K562 (cell line): ENCODE data around the gene ZNF213. TPM values are rescaled to one million over a fixed set of nuclear protein-coding genes. Genes with fewer than 3 reads are reported as not detected.

Experiments used
- ATAC-seq: fragments of 200-7000 bp; cut with Tn5 transposase; 3 replicates; pipeline ENCODE4 v1.9.1; 2020; ENCODE audit warnings: moderate library complexity
- BruUV-seq: library from RNA; stranded (reverse); fragments of 400-500 nt; replicated peaks from 2 replicates; lab custom pipeline; 2021; lab: Mats Ljungman, UMichigan
- CTCF ChIA-PET: fragments of 300-600 bp; formaldehyde crosslinking; extraction: SDS; loops from one replicate; lab custom pipeline; 2021; ENCODE audit warnings: low intra/inter-chr PET ratio; lab: Yijun Ruan, JAX
- POLR2A ChIA-PET: fragments of 300-600, 350-650 bp; sonication (Branson Sonifier 250); formaldehyde crosslinking; extraction: SDS; loops from one replicate; lab custom pipeline; 2021; ENCODE audit warnings: antibody characterized with exemption, inconsistent platforms; lab: Yijun Ruan, JAX
- DNase-seq, 4 experiments: peaks; one replicate each; pipeline versions ENCODE4 v3.0.0 to v3.0.0-alpha.2; 2011 to 2018; ENCODE audit warnings: low spot score in 3 of 4, mixed read lengths in 3 of 4; ENCODE audit errors: extremely low read depth in 1 of 4
- FAIRE-seq: peaks from 2 replicates; lab custom pipeline; 2011; peaks lifted over from hg19 to GRCh38; lab: Jason Lieb, UNC
- H2AFZ ChIP-seq: 2 replicates; pipeline ENCODE4 v1.6.0; 2011; ENCODE audit warnings: low read depth, low read length, control low read depth, inconsistent platforms
- H3K27ac ChIP-seq: fragments of 200-600 bp; 3 replicates; pipeline ENCODE4 v1.8.0; 2011; ENCODE audit warnings: low read depth, mild to moderate bottlenecking, control low read depth, inconsistent platforms, low read length, moderate library complexity, mixed read lengths; ENCODE audit errors: extremely low read depth
- H3K27me3 ChIP-seq, 2 experiments: fragments of 300-600 bp in 1 of 2; 2 replicates in 1 of 2; 3 replicates in 1 of 2; pipeline versions ENCODE4 v1.6.0 to v1.8.0; 2011; ENCODE audit warnings: inconsistent platforms in 2 of 2, low read length in 2 of 2, mild to moderate bottlenecking in 1 of 2, mixed read lengths in 1 of 2, moderate library complexity in 1 of 2; ENCODE audit not compliant: control insufficient read depth in 2 of 2, insufficient read depth in 2 of 2
- H3K36me3 ChIP-seq: fragments of 300-600 bp; 3 replicates; pipeline ENCODE4 v1.8.0; 2011; ENCODE audit warnings: mild to moderate bottlenecking, low read length, inconsistent platforms; ENCODE audit not compliant: control insufficient read depth, insufficient read depth
- H3K4me1 ChIP-seq, 2 experiments: fragments of 200-600 bp in 1 of 2; replicated peaks in 1 of 2; 2 replicates in 1 of 2; 3 replicates in 1 of 2; pipeline versions ENCODE4 v1.5.1 to v1.8.0; 2011; ENCODE audit warnings: inconsistent platforms in 2 of 2, low read length in 2 of 2, mild to moderate bottlenecking in 1 of 2, mixed read lengths in 1 of 2, moderate library complexity in 1 of 2; ENCODE audit not compliant: control insufficient read depth in 2 of 2, insufficient read depth in 2 of 2
- H3K4me2 ChIP-seq: 2 replicates; pipeline ENCODE4 v1.6.1; 2011; ENCODE audit warnings: low read length, control low read depth, inconsistent platforms, mixed read lengths; ENCODE audit not compliant: insufficient read depth
- H3K4me3 ChIP-seq: fragments of 200-600 bp; sonication (generic), shearing (Covaris generic); 2 replicates; pipeline ENCODE4 v1.5.1; 2016; ENCODE audit warnings: control low read depth, inconsistent platforms
- H3K79me2 ChIP-seq: fragments of 200-600 bp; 3 replicates; pipeline ENCODE4 v1.8.0; 2011; ENCODE audit warnings: low read length, inconsistent platforms; ENCODE audit not compliant: control insufficient read depth, insufficient read depth
- H3K9ac ChIP-seq, 2 experiments: 2 replicates each; pipeline versions ENCODE4 v1.6.0 to v1.6.1; 2011; ENCODE audit warnings: low read depth in 2 of 2, low read length in 2 of 2, control low read depth in 1 of 2, inconsistent platforms in 1 of 2, mild to moderate bottlenecking in 1 of 2, mixed read lengths in 1 of 2; ENCODE audit not compliant: insufficient read depth in 1 of 2
- H3K9me1 ChIP-seq: one replicate; pipeline ENCODE4 v1.6.0; 2011; ENCODE audit warnings: inconsistent platforms, mild to moderate bottlenecking, low read length, moderate library complexity; ENCODE audit not compliant: control insufficient read depth, insufficient read depth
- H3K9me3 ChIP-seq: replicated peaks from 2 replicates; pipeline ENCODE4 v1.5.1; 2011; ENCODE audit warnings: low read depth, low read length, inconsistent platforms; ENCODE audit not compliant: control insufficient read depth, insufficient read depth
- H4K20me1 ChIP-seq: replicated peaks from 2 replicates; pipeline ENCODE4 v1.6.1; 2011; ENCODE audit warnings: low read length, inconsistent platforms, mixed read lengths; ENCODE audit not compliant: control insufficient read depth, insufficient read depth
- ESRRA ChIP-seq: fragments of 450-650 bp; IDR thresholded peaks from 2 replicates; pipeline ENCODE4 v1.6.1; 2014; ENCODE audit warnings: low read depth, mild to moderate bottlenecking, moderate library complexity, borderline replicate concordance
- HDGF ChIP-seq: fragments of 450-650 bp; IDR thresholded peaks from 2 replicates; pipeline ENCODE4 v1.6.1; 2016
- IRF1 ChIP-seq: sonication (generic); formaldehyde crosslinking; IDR thresholded peaks from 2 replicates; pipeline ENCODE4 v1.8.0; 2022; ENCODE audit warnings: missing genetic modification reagents, mild to moderate bottlenecking, borderline replicate concordance
- NFIC ChIP-seq: fragments of 450-650 bp; IDR thresholded peaks from 2 replicates; pipeline ENCODE4 v1.6.1; 2017; ENCODE audit warnings: mild to moderate bottlenecking, inconsistent platforms
- POLR2G ChIP-seq: fragments of 200-400 bp; formaldehyde crosslinking; IDR thresholded peaks from 2 replicates; pipeline ENCODE4 v1.6.1; 2017; ENCODE audit warnings: low read depth, mild to moderate bottlenecking, antibody characterized with exemption, low read length, moderate library complexity
- ZKSCAN1 ChIP-seq: fragments of 150-350 bp; IDR thresholded peaks from 2 replicates; pipeline ENCODE4 v1.6.1; 2016; ENCODE audit warnings: low read depth, low read length
- ZNF639 ChIP-seq, 2 experiments: fragments of 200-800 bp in 1 of 2; sonication (Bioruptor generic) in 1 of 2; sonication (generic) in 1 of 2; formaldehyde crosslinking in 1 of 2; IDR thresholded peaks in 1 of 2; conservative IDR thresholded peaks in 1 of 2; 2 replicates each; pipeline versions ENCODE4 v1.5.0 to v1.6.1; 2016 to 2020; ENCODE audit warnings: missing compliant biosample characterization in 1 of 2, missing genetic modification characterization in 1 of 2, missing genetic modification reagents in 1 of 2
- ZNF740 ChIP-seq, 3 experiments: fragments of 200-800 bp in 1 of 3; sonication (Bioruptor generic) in 1 of 3; sonication (generic) in 1 of 3; formaldehyde crosslinking in 1 of 3; IDR thresholded peaks; 2 replicates each; pipeline versions ENCODE4 v1.6.1 to v1.8.0; 2016 to 2022; ENCODE audit warnings: mild to moderate bottlenecking in 2 of 3, missing compliant biosample characterization in 2 of 3, missing genetic modification characterization in 2 of 3, missing genetic modification reagents in 1 of 3
- WGBS: fragments of 100-300 bp; shearing (Covaris generic); methylation state at CpG from one replicate; pipeline ENCODE4 v1.1.6; 2016; ENCODE audit warnings: low coverage, mixed read lengths; ENCODE audit not compliant: insufficient coverage; ENCODE audit errors: missing lambda C conversion rate; 5-methylcytosine and 5-hydroxymethylcytosine counted together
- in situ Hi-C: fragments of 300-500 bp; cut with MboI; formaldehyde crosslinking; loops from 4 replicates; pipeline ENCODE4 v1.15.0; 2018; ENCODE audit warnings: inconsistent platforms, mixed read lengths
- intact Hi-C: fragments of 100-400 bp; cut with micrococcal nuclease; formaldehyde crosslinking; loops from 2 replicates; pipeline ENCODE4 v1.14.2; 2022
- polyA plus RNA-seq, 8 experiments: library from polyadenylated mRNA; depleted of rRNA in 4 of 8; stranded (reverse) in 5 of 8; unstranded in 3 of 8; fragments of >200 nt; fragmentation: Nextera tagmentation in 2 of 8; fragmentation: Illumina TruSeq in 1 of 8; extraction: Ambion mirVana in 2 of 8; extraction: Trizol in 1 of 8; gene quantifications; 2 replicates each; pipeline versions ENCODE4 v1.2.1 to v1.2.3, GENCODE V29; 2011 to 2014; ENCODE audit warnings: inconsistent platforms in 1 of 8, missing spikeins in 1 of 8
- total RNA-seq, 7 experiments: library from RNA; depleted of rRNA in 6 of 7; stranded (reverse); fragments of >200 nt in 6 of 7; fragmentation: Illumina TruSeq in 2 of 7; extraction: Trizol in 2 of 7; gene quantifications; 2 replicates each; pipeline versions ENCODE4 v1.2.1 to v1.2.3, GENCODE V29; 2011 to 2021; ENCODE audit warnings: low replicate concordance in 1 of 7

The ZNF213 gene
- total and polyA plus RNA-seq, 9 of the 15 experiments (the other 6 are each of a cell fraction or from before 2014, with no cell fraction given): 0.49 to 10.0 (median 1.8) TPM

GRCh38 chr16:3145660-3146059, 10.8 kb downstream of the ZNF213 start:
- H2AFZ ChIP-seq: no peak overlapping the region
- ChIA-PET CTCF (no interaction called here), POLR2A (interaction anchor here (0.6 kb wide), 1 partner anchor 108 kb away, joined by 3 read pairs; no protein-coding TSS in a partner anchor)
- H3K4me1 ChIP-seq: peaks cover 0 to 64% of the 10 kb centered on the region in 2 experiments; a peak in 2 of 5 replicates
- no peaks in the 10 kb centered on the region for H3K79me2 ChIP-seq
- H3K27me3 ChIP-seq: no peaks in the 10 kb centered on the region
- no TSS peak for BruUV-seq
- H3K9me1 ChIP-seq: no peaks in the 10 kb centered on the region
- no peak overlapping the region for H3K4me3 ChIP-seq
- no peak for FAIRE-seq
- peak; percentile 49; the same call in 1 of the 2 replicates for TF ChIP-seq NFIC
- TF ChIP-seq ZKSCAN1: peak; percentile 72; the same call in 1 of the 2 replicates
- TF ChIP-seq HDGF: no peak
- in situ Hi-C loops: no loop called here
- no peak overlapping the region for H3K4me2 ChIP-seq
- ATAC-seq: no peak
- no peak for DNase-seq
- H3K36me3 ChIP-seq: peaks cover 12% of the 10 kb centered on the region; the same call in 1 of the 3 replicates
- intact Hi-C loops: no loop called here
- H3K9me3 ChIP-seq: no peaks in the 10 kb centered on the region
- H4K20me1 ChIP-seq: no peaks in the 10 kb centered on the region; the same call in 1 of the 2 replicates
- peak overlapping the region in 1 of 2 experiments; percentile 66; a peak in 2 of 4 replicates for H3K9ac ChIP-seq
- no peak overlapping the region for H3K27ac ChIP-seq
- WGBS: 65% methylated on average over 12 of the region's 12 CpGs

GRCh38 chr16:3147046-3147756, 12.4 kb downstream of the ZNF213 start:
- peaks cover 0 to 63% of the 10 kb centered on the region in 2 experiments; a peak in 2 of 5 replicates for H3K4me1 ChIP-seq
- 63% methylated on average over 16 of the region's 16 CpGs for WGBS
- no peak overlapping the region for H3K4me2 ChIP-seq
- intact Hi-C loops: no loop called here
- H2AFZ ChIP-seq: no peak overlapping the region
- BruUV-seq: no TSS peak
- CTCF ChIA-PET: no interaction called here
- H3K27me3 ChIP-seq: no peaks in the 10 kb centered on the region
- H3K9me1 ChIP-seq: no peaks in the 10 kb centered on the region
- FAIRE-seq (no peak), ATAC-seq (no peak), DNase-seq (no peak)
- POLR2A ChIA-PET: interaction anchor here (0.8 to 1.3 kb wide), 6 partner anchors 11 to 125 kb away, joined by 3 to 5 read pairs (median 4); partner anchors contain the start of gene ZNF213
- no peaks in the 10 kb centered on the region for H3K9me3 ChIP-seq
- TF ChIP-seq ZNF639 (CRISPR knock-in tag; conservative IDR thresholded peaks at IDR 0.05 in 1 of 2, IDR thresholded peaks at IDR 0.05 in 1 of 2) (no peak), POLR2G (0 out of 2 replicates have a peak, but pooled peaks have one; percentile 12), IRF1 (no peak), ZNF740 (CRISPR knock-in tag; IDR thresholded peaks at IDR 0.05) (no peak), ZNF740 (tag; IDR thresholded peaks at IDR 0.05) (no peak), ESRRA (peak; percentile 34; the same call in 1 of the 2 replicates)
- H3K4me3 ChIP-seq: no peak overlapping the region
- H3K79me2 ChIP-seq: no peaks in the 10 kb centered on the region
- H3K36me3 ChIP-seq: peaks cover 5% of the 10 kb centered on the region; the same call in 1 of the 3 replicates
- H3K9ac ChIP-seq: no peak overlapping the region; a peak in 1 of 4 replicates
- no peaks in the 10 kb centered on the region; the same call in 1 of the 2 replicates for H4K20me1 ChIP-seq
- H3K27ac ChIP-seq: no peak overlapping the region
- in situ Hi-C loops: no loop called here
